ENCODE data around the gene IZUMO4.

IZUMO4 gene

GRCh38 chr19:2115911-2116426 is 19.3 kb downstream of the IZUMO4 start:
- no peak for TF ChIP-seq CTCF (IDR thresholded peaks at IDR 0.05; ENCODE audit: low read depth, low read length)
- no peak overlapping the region for H3K4me3 ChIP-seq (replicated peaks in 1 of 2; ENCODE audit: low read depth in 2 of 2, low read length in 2 of 2)
- DNase-seq (ENCODE audit: low read depth in 2 of 2), result no peak

DNA sequence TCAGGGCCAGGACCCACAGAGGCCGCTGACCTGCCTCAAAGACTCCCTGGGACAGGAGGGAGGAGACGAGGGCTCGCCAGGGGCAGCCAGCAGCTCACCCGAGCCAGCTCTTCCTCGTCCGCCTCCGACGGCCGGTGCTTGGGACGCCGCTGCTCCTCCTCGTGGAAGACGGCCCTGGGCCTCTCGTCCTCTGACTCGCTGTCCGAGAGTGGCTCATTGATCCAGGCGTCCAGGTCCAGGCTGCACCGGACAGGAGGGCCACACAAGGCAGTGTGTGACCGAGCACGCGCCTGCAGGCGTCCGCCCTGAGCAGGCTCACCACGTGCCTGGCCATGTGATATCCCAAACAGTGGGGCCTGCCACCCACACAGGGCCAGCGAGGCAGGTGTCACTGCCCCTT is 19.8 kb downstream of the IZUMO4 start:
- no peak overlapping the region for H3K4me3 ChIP-seq (replicated peaks in 1 of 2; ENCODE audit: low read depth in 2 of 2, low read length in 2 of 2)
- DNase-seq (ENCODE audit: low read depth in 2 of 2), result no peak
- no peak for TF ChIP-seq CTCF (IDR thresholded peaks at IDR 0.05; ENCODE audit: low read depth, low read length)

DNA sequence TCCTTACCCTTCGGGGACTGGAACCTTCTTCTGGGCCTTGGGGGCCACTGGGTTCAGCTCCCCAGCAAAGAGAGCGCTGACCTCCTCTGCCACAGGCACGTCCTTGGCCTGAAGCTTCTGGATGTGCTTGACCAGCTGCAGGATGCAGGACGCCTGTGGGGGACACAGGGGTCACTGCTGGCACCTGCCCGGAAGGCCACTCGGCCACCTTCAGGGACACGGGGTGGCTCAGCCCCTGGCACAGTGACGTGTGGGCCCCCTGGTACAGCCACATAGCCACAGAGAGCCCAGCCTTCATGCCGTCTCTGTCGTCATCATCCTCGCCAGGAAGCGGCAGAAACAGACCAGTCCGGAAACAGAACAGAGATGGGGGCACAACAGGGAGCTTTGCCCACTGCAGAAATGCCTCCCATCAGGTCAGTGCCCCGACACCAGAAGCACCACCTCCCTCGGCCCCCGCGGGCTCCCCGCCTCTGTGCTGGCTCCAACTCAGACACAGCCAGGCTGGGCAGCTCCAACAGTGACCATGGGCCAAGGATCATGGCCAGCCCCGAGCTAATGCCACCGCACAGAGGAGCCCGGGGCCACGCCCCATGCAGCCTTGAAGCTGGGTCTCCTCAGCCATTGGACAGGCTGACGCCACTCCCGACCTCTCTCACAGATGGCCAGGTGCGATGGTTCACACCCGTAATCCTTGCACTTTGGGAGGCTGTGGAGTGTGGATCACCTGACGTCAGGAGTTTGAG is 20.7 kb downstream of the IZUMO4 start:
- H3K4me3 ChIP-seq (replicated peaks in 1 of 2; ENCODE audit: low read depth in 2 of 2, low read length in 2 of 2), result no peak overlapping the region
- no peak for DNase-seq (ENCODE audit: low read depth in 2 of 2)
- TF ChIP-seq CTCF (IDR thresholded peaks at IDR 0.05; ENCODE audit: low read depth, low read length), result no peak

- no peak for TF ChIP-seq CTCF (IDR thresholded peaks at IDR 0.05; ENCODE audit: low read depth, low read length)
- no peak for DNase-seq (ENCODE audit: low read depth in 2 of 2)
- H3K4me3 ChIP-seq (replicated peaks in 1 of 2; ENCODE audit: low read depth in 2 of 2, low read length in 2 of 2), result no peak overlapping the region
These were observed 21.7 kb downstream of the IZUMO4 start for GRCh38 chr19:2118438-2118837.

GRCh38 chr19:2119921-2120785 is 23.4 kb downstream of the IZUMO4 start:
- TF ChIP-seq CTCF (IDR thresholded peaks at IDR 0.05; ENCODE audit: low read depth, low read length), result no peak
- H3K4me3 ChIP-seq (replicated peaks in 1 of 2; ENCODE audit: low read depth in 2 of 2, low read length in 2 of 2), result no peak overlapping the region
- DNase-seq (ENCODE audit: low read depth in 2 of 2), result no peak

- no peak for TF ChIP-seq CTCF (IDR thresholded peaks at IDR 0.05; ENCODE audit: low read depth, low read length)
- H3K4me3 ChIP-seq (replicated peaks in 1 of 2; ENCODE audit: low read depth in 2 of 2, low read length in 2 of 2), result no peak overlapping the region
- no peak for DNase-seq (ENCODE audit: low read depth in 2 of 2)
These were observed 24.1 kb downstream of the IZUMO4 start for GRCh38 chr19:2120821-2121220.

All from cardiac fibroblast (primary cell).